K562 (cell line): ENCODE measurements around the gene THG1L. TPM values are rescaled to one million over a fixed set of nuclear protein-coding genes. Genes with fewer than 3 reads are reported as not detected.
A peak's percentile ranks its signal among the peaks of the same experiment; 100 is the strongest.

ENCODE experiments used
- ATF4 ChIP-seq: fragments of 450-650 bp; formaldehyde crosslinking; IDR thresholded peaks from 2 replicates; pipeline ENCODE4 v1.4.0; 2022; ENCODE audit warnings: mild to moderate bottlenecking, moderate library complexity
- CBX2 ChIP-seq: fragments of 200-600 bp; sonication (generic); IDR thresholded peaks from one replicate; pipeline ENCODE4 v1.6.1; 2012; ENCODE audit warnings: mild to moderate bottlenecking, low read length, inconsistent platforms; ENCODE audit not compliant: insufficient read depth, poor library complexity, severe bottlenecking
- CREM ChIP-seq: IDR thresholded peaks from 2 replicates; pipeline ENCODE4 v1.6.1; 2014; ENCODE audit warnings: antibody characterized with exemption, low read depth
- EZH2 ChIP-seq: IDR thresholded peaks from 2 replicates; pipeline ENCODE4 v1.6.1; 2012; ENCODE audit warnings: low read depth, mild to moderate bottlenecking, inconsistent platforms, low read length, borderline replicate concordance
- JUN ChIP-seq, 2 experiments: sonication (generic) in 1 of 2; formaldehyde crosslinking in 1 of 2; IDR thresholded peaks; 2 replicates each; pipeline versions ENCODE4 v1.6.1 to v1.8.0; 2012 to 2022; ENCODE audit warnings: borderline replicate concordance in 2 of 2, mild to moderate bottlenecking in 2 of 2, improper control_type of control experiment in 1 of 2, low read depth in 1 of 2, low read length in 1 of 2, missing genetic modification reagents in 1 of 2
- MAZ ChIP-seq, 2 experiments: fragments of 450-650 bp in 1 of 2; sonication (generic) in 1 of 2; formaldehyde crosslinking; IDR thresholded peaks in 1 of 2; conservative IDR thresholded peaks in 1 of 2; 2 replicates each; pipeline versions ENCODE4 v1.4.0 to v1.5.0; 2020; ENCODE audit warnings: mild to moderate bottlenecking in 1 of 2, missing genetic modification reagents in 1 of 2
- MLX ChIP-seq, 2 experiments: fragments of 450-650 bp in 1 of 2; sonication (generic) in 1 of 2; formaldehyde crosslinking; conservative IDR thresholded peaks; 2 replicates each; pipeline versions ENCODE4 v1.4.0 to v1.8.1; 2020 to 2022; ENCODE audit warnings: mild to moderate bottlenecking in 1 of 2, missing genetic modification reagents in 1 of 2
- PHB ChIP-seq: fragments of 250-450 bp; sonication (Bioruptor Pico); IDR thresholded peaks from 2 replicates; pipeline ENCODE4 v1.5.0; 2021
- PHF21A ChIP-seq: fragments of 450-650 bp; IDR thresholded peaks from 2 replicates; pipeline ENCODE4 v1.6.1; 2017; ENCODE audit warnings: low read depth, borderline replicate concordance
- PTTG1 ChIP-seq: fragments of 450-650 bp; IDR thresholded peaks from 2 replicates; pipeline ENCODE4 v1.6.1; 2016; ENCODE audit warnings: low read depth, mild to moderate bottlenecking, missing genetic modification characterization, missing compliant biosample characterization
- SAFB ChIP-seq: fragments of 200-400 bp; formaldehyde crosslinking; IDR thresholded peaks from 2 replicates; pipeline ENCODE4 v1.6.1; 2017; ENCODE audit warnings: low read depth, low read length, borderline replicate concordance
- SIN3B ChIP-seq: fragments of 450-650 bp; IDR thresholded peaks from 2 replicates; pipeline ENCODE4 v1.6.1; 2017; ENCODE audit warnings: low read depth, mild to moderate bottlenecking, moderate library complexity
- SMC3 ChIP-seq: conservative IDR thresholded peaks from 2 replicates; pipeline ENCODE4 v1.6.1; 2011; ENCODE audit warnings: low read depth, low read length, improper control_type of control experiment; ENCODE audit not compliant: insufficient read depth
- SRSF3 ChIP-seq: fragments of 200-400 bp; formaldehyde crosslinking; IDR thresholded peaks from 2 replicates; pipeline ENCODE4 v1.6.1; 2016; ENCODE audit warnings: mild to moderate bottlenecking, low read length, moderate library complexity; ENCODE audit not compliant: insufficient read depth
- ZFPM2 ChIP-seq: fragments of 250-450 bp; sonication (Bioruptor Pico); IDR thresholded peaks from 2 replicates; pipeline ENCODE4 v1.5.1; 2022; ENCODE audit warnings: mild to moderate bottlenecking
- ZNF146 ChIP-seq: IDR thresholded peaks from one replicate; pipeline ENCODE4 v1.6.1; 2018; ENCODE audit warnings: missing compliant biosample characterization; ENCODE audit not compliant: unreplicated experiment
- ZNF224 ChIP-seq: sonication (generic); formaldehyde crosslinking; IDR thresholded peaks from 2 replicates; pipeline ENCODE4 v1.8.0; 2022; ENCODE audit warnings: mild to moderate bottlenecking, missing genetic modification reagents
- ZNF232 ChIP-seq: sonication (generic); formaldehyde crosslinking; IDR thresholded peaks from 2 replicates; pipeline ENCODE4 v1.8.0; 2022; ENCODE audit warnings: mild to moderate bottlenecking, missing genetic modification reagents
- ZNF75A ChIP-seq: fragments of 450-650 bp; formaldehyde crosslinking; IDR thresholded peaks from 2 replicates; pipeline ENCODE4 v1.4.0; 2020; ENCODE audit warnings: mild to moderate bottlenecking
- polyA plus RNA-seq, 8 experiments: library from polyadenylated mRNA; depleted of rRNA in 4 of 8; stranded (reverse) in 5 of 8; unstranded in 3 of 8; fragments of >200 nt; fragmentation: Nextera tagmentation in 2 of 8; fragmentation: Illumina TruSeq in 1 of 8; extraction: Ambion mirVana in 2 of 8; extraction: Trizol in 1 of 8; gene quantifications; 2 replicates each; pipeline versions ENCODE4 v1.2.1 to v1.2.3, GENCODE V29; 2011 to 2014; ENCODE audit warnings: inconsistent platforms in 1 of 8, missing spikeins in 1 of 8
- total RNA-seq, 7 experiments: library from RNA; depleted of rRNA in 6 of 7; stranded (reverse); fragments of >200 nt in 6 of 7; fragmentation: Illumina TruSeq in 2 of 7; extraction: Trizol in 2 of 7; gene quantifications; 2 replicates each; pipeline versions ENCODE4 v1.2.1 to v1.2.3, GENCODE V29; 2011 to 2021; ENCODE audit warnings: low replicate concordance in 1 of 7
- TF ChIP-seq, protein P1 (sequence below): fragments of 450-650 bp; IDR thresholded peaks from 2 replicates; pipeline ENCODE4 v1.6.1; 2018; ENCODE audit warnings: mild to moderate bottlenecking, low read depth; ENCODE audit not compliant: partially characterized antibody
- TF ChIP-seq, protein P2 (sequence below): sonication (generic); formaldehyde crosslinking; IDR thresholded peaks from 2 replicates; pipeline ENCODE4 v1.8.0; 2022; ENCODE audit warnings: missing genetic modification reagents, mild to moderate bottlenecking, borderline replicate concordance

THG1L gene
- total and polyA plus RNA-seq, 9 of the 15 experiments (the other 6 are each of a cell fraction or from before 2014, with no cell fraction given), result 21.8 to 40.7 (median 28.0) TPM

- TF ChIP-seq PTTG1 (tag) (no peak), MLX (CRISPR knock-in tag; conservative IDR thresholded peaks at IDR 0.05) (no peak), SAFB (no peak), CREM (peak; percentile 33; the same call in 1 of the 2 replicates), ZNF146 (no peak), ATF4 (CRISPR knock-in tag) (no peak), EZH2 (no peak), SIN3B (peak; percentile 83), ZNF232 (CRISPR knock-in tag) (no peak), MAZ (CRISPR knock-in tag; conservative IDR thresholded peaks at IDR 0.05 in 1 of 2, IDR thresholded peaks at IDR 0.05 in 1 of 2) (peak; percentile 61 to 90; a peak in 3 of 4 replicates), PHF21A (no peak), SMC3 (no peak), JUN (IDR thresholded peaks at IDR 0.05; ENCODE audit: borderline replicate concordance, low read depth, low read length) (no peak), JUN (CRISPR knock-in tag; IDR thresholded peaks at IDR 0.05; ENCODE audit: borderline replicate concordance) (no peak), ZNF224 (CRISPR knock-in tag) (no peak), ZNF75A (CRISPR knock-in tag) (no peak), CBX2 (no peak), SRSF3 (no peak), PHB (no peak), ZFPM2 (no peak)
- TF ChIP-seq, protein P1, sequence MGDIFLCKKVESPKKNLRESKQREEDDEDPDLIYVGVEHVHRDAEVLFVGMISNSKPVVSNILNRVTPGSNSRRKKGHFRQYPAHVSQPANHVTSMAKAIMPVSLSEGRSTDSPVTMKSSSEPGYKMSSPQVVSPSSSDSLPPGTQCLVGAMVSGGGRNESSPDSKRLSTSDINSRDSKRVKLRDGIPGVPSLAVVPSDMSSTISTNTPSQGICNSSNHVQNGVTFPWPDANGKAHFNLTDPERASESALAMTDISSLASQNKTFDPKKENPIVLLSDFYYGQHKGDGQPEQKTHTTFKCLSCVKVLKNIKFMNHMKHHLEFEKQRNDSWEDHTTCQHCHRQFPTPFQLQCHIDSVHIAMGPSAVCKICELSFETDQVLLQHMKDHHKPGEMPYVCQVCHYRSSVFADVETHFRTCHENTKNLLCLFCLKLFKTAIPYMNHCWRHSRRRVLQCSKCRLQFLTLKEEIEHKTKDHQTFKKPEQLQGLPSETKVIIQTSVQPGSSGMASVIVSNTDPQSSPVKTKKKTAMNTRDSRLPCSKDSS, result no peak
- TF ChIP-seq, protein P2, sequence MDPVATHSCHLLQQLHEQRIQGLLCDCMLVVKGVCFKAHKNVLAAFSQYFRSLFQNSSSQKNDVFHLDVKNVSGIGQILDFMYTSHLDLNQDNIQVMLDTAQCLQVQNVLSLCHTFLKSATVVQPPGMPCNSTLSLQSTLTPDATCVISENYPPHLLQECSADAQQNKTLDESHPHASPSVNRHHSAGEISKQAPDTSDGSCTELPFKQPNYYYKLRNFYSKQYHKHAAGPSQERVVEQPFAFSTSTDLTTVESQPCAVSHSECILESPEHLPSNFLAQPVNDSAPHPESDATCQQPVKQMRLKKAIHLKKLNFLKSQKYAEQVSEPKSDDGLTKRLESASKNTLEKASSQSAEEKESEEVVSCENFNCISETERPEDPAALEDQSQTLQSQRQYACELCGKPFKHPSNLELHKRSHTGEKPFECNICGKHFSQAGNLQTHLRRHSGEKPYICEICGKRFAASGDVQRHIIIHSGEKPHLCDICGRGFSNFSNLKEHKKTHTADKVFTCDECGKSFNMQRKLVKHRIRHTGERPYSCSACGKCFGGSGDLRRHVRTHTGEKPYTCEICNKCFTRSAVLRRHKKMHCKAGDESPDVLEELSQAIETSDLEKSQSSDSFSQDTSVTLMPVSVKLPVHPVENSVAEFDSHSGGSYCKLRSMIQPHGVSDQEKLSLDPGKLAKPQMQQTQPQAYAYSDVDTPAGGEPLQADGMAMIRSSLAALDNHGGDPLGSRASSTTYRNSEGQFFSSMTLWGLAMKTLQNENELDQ, result no peak
These were observed at the start of gene THG1L (continued) for GRCh38 chr5:157731272-157732129.
